ENCODE data around the gene IGF2BP1.

DNA sequence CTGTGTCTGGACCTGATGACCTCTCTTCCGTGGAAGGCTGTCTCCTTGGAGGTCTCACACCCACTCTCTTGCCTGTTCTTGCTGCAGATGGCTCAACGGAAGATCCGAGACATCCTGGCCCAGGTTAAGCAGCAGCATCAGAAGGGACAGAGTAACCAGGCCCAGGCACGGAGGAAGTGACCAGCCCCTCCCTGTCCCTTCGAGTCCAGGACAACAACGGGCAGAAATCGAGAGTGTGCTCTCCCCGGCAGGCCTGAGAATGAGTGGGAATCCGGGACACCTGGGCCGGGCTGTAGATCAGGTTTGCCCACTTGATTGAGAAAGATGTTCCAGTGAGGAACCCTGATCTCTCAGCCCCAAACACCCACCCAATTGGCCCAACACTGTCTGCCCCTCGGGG lies 52.1 kb downstream of the IGF2BP1 start:
- TF ChIP-seq, protein P1, sequence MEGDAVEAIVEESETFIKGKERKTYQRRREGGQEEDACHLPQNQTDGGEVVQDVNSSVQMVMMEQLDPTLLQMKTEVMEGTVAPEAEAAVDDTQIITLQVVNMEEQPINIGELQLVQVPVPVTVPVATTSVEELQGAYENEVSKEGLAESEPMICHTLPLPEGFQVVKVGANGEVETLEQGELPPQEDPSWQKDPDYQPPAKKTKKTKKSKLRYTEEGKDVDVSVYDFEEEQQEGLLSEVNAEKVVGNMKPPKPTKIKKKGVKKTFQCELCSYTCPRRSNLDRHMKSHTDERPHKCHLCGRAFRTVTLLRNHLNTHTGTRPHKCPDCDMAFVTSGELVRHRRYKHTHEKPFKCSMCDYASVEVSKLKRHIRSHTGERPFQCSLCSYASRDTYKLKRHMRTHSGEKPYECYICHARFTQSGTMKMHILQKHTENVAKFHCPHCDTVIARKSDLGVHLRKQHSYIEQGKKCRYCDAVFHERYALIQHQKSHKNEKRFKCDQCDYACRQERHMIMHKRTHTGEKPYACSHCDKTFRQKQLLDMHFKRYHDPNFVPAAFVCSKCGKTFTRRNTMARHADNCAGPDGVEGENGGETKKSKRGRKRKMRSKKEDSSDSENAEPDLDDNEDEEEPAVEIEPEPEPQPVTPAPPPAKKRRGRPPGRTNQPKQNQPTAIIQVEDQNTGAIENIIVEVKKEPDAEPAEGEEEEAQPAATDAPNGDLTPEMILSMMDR (IDR thresholded peaks at IDR 0.05; ENCODE audit: insufficient read depth, low read depth, low read length) = no peak
- no peak for TF ChIP-seq EZH2 (IDR thresholded peaks at IDR 0.05; ENCODE audit: insufficient read depth, low read length)

Measured in astrocyte (in vitro differentiated cells and primary cell).